GM18526 (cell line): ENCODE measurements around the gene MED12.

Experiments used
- POLR2A ChIP-seq: IDR thresholded peaks from 3 replicates; pipeline ENCODE4 v1.6.1; 2011; ENCODE audit not compliant: insufficient read length; ENCODE audit errors: extremely low read depth

The MED12 gene

GRCh38 chrX:71100581-71101505 is 17.6 kb upstream of the MED12 start:
- TF ChIP-seq POLR2A = no peak

GRCh38 chrX:71102292-71102691 is 16.1 kb upstream of the MED12 start:
- TF ChIP-seq POLR2A = no peak

GRCh38 chrX:71103110-71103983 is 15.0 kb upstream of the MED12 start:
- peak; percentile 31 for TF ChIP-seq POLR2A

GRCh38 chrX:71105628-71106027 is 12.8 kb upstream of the MED12 start:
- TF ChIP-seq POLR2A = no peak

- no peak for TF ChIP-seq POLR2A
Observed at GRCh38 chrX:71106427-71106826, 12.0 kb upstream of the MED12 start, which contains the start of gene CXorf65. CXorf65 (minus strand) TSS chrX:71106740; CDS start chrX:71106556, 184 bp downstream.

- no peak for TF ChIP-seq POLR2A
Observed at GRCh38 chrX:71107245-71107644, 11.2 kb upstream of the MED12 start.

GRCh38 chrX:71107762-71108360 is 10.5 kb upstream of the MED12 start:
- TF ChIP-seq POLR2A = no peak

- no peak for TF ChIP-seq POLR2A
Observed at GRCh38 chrX:71109051-71109450, 9.3 kb upstream of the MED12 start.

GRCh38 chrX:71111141-71111843 is 7.1 kb upstream of the MED12 start, which contains the start of gene IL2RG:
IL2RG (minus strand) TSS chrX:71111577; CDS start chrX:71111539, 38 bp downstream.
- peak; percentile 75 for TF ChIP-seq POLR2A

GRCh38 chrX:71111921-71112431 is 6.4 kb upstream of the MED12 start:
- no peak for TF ChIP-seq POLR2A

- TF ChIP-seq POLR2A = no peak
Observed at GRCh38 chrX:71117358-71117757, 1.0 kb upstream of the MED12 start.

- no peak for TF ChIP-seq POLR2A
Observed at GRCh38 chrX:71118985-71119535, 664 bp downstream of the MED12 start.

- TF ChIP-seq POLR2A = no peak
Observed at GRCh38 chrX:71128166-71128833, 9.9 kb downstream of the MED12 start.
